Measurements from ENCODE around the gene RAPH1.

The RAPH1 gene

GRCh38 chr2:203361922-203362321 lies 173.2 kb downstream of the RAPH1 start:
- H2AK5ac ChIP-seq (ENCODE audit: low read length, severe bottlenecking), result no peak overlapping the region
- no peak overlapping the region for H2BK5ac ChIP-seq (ENCODE audit: low read depth, low read length, poor library complexity, severe bottlenecking)
- no peak overlapping the region for H3K4me3 ChIP-seq (ENCODE audit: insufficient read depth in 1 of 2, low read depth in 1 of 2, low read length in 2 of 2)
- no peak for DNase-seq
- H3K18ac ChIP-seq (ENCODE audit: low read depth in 1 of 2, low read length in 2 of 2), result no peak overlapping the region
- H3K4me1 ChIP-seq (ENCODE audit: control insufficient read depth, insufficient read depth, low read depth, low read length), result peaks cover 8% of the 10 kb centered on the region
- no peaks in the 10 kb centered on the region for H3K9me3 ChIP-seq (ENCODE audit: control insufficient read depth, low read length)
- H3K9ac ChIP-seq (ENCODE audit: low read length), result no peak overlapping the region
- H2AFZ ChIP-seq (ENCODE audit: low read depth, low read length), result no peak overlapping the region
- no peak overlapping the region for H3K4ac ChIP-seq (ENCODE audit: low read depth in 1 of 2, low read length in 2 of 2)
- peaks cover 2 to 5% of the 10 kb centered on the region in 2 experiments for H3K36me3 ChIP-seq (ENCODE audit: control insufficient read depth in 1 of 2, insufficient read depth in 2 of 2, low read depth in 1 of 2, low read length in 2 of 2)
- peaks cover 17% of the 10 kb centered on the region for H3K79me1 ChIP-seq (replicated peaks; ENCODE audit: low read length, poor library complexity, severe bottlenecking)
- no peak overlapping the region for H3K23ac ChIP-seq (ENCODE audit: low read length in 2 of 2)
- H4K91ac ChIP-seq (ENCODE audit: low read length), result no peak overlapping the region
- H2BK15ac ChIP-seq (ENCODE audit: low read depth, poor library complexity, severe bottlenecking), result no peak overlapping the region
- H4K8ac ChIP-seq (ENCODE audit: low read length), result no peak overlapping the region
- H3K27me3 ChIP-seq (ENCODE audit: control insufficient read depth in 1 of 2, insufficient read depth in 1 of 2, low read length in 2 of 2), result no peaks in the 10 kb centered on the region
- no peak overlapping the region for H3K27ac ChIP-seq (ENCODE audit: low read length, poor library complexity, severe bottlenecking)
- H3K14ac ChIP-seq (ENCODE audit: low read length in 2 of 2), result no peak overlapping the region
- no peak overlapping the region for H2BK12ac ChIP-seq (ENCODE audit: low read length in 2 of 2)
- no peak overlapping the region for H2BK120ac ChIP-seq (ENCODE audit: low read depth, low read length)
- H3K4me2 ChIP-seq (ENCODE audit: low read length, poor library complexity, severe bottlenecking), result no peak overlapping the region

- H4K8ac ChIP-seq (ENCODE audit: low read length), result no peak overlapping the region
- no peak overlapping the region for H3K23ac ChIP-seq (ENCODE audit: low read length in 2 of 2)
- no peak overlapping the region for H2AK5ac ChIP-seq (ENCODE audit: low read length, severe bottlenecking)
- H3K9me3 ChIP-seq (ENCODE audit: control insufficient read depth, low read length), result no peaks in the 10 kb centered on the region
- H3K36me3 ChIP-seq (ENCODE audit: control insufficient read depth in 1 of 2, insufficient read depth in 2 of 2, low read depth in 1 of 2, low read length in 2 of 2), result peaks cover 2 to 3% of the 10 kb centered on the region in 2 experiments
- H3K4ac ChIP-seq (ENCODE audit: low read depth in 1 of 2, low read length in 2 of 2), result no peak overlapping the region
- H3K27ac ChIP-seq (ENCODE audit: low read length, poor library complexity, severe bottlenecking), result no peak overlapping the region
- H2BK12ac ChIP-seq (ENCODE audit: low read length in 2 of 2), result no peak overlapping the region
- no peak for DNase-seq
- peaks cover 8% of the 10 kb centered on the region for H3K4me1 ChIP-seq (ENCODE audit: control insufficient read depth, insufficient read depth, low read depth, low read length)
- H3K4me3 ChIP-seq (ENCODE audit: insufficient read depth in 1 of 2, low read depth in 1 of 2, low read length in 2 of 2), result no peak overlapping the region
- H2AFZ ChIP-seq (ENCODE audit: low read depth, low read length), result no peak overlapping the region
- no peak overlapping the region for H3K18ac ChIP-seq (ENCODE audit: low read depth in 1 of 2, low read length in 2 of 2)
- 92% methylated on average over 2 of the region's 2 CpGs for WGBS
- no peak overlapping the region for H3K4me2 ChIP-seq (ENCODE audit: low read length, poor library complexity, severe bottlenecking)
- H3K27me3 ChIP-seq (ENCODE audit: control insufficient read depth in 1 of 2, insufficient read depth in 1 of 2, low read length in 2 of 2), result no peaks in the 10 kb centered on the region
- peaks cover 16% of the 10 kb centered on the region for H3K79me1 ChIP-seq (replicated peaks; ENCODE audit: low read length, poor library complexity, severe bottlenecking)
- no peak overlapping the region for H3K9ac ChIP-seq (ENCODE audit: low read length)
- H2BK5ac ChIP-seq (ENCODE audit: low read depth, low read length, poor library complexity, severe bottlenecking), result no peak overlapping the region
- H2BK120ac ChIP-seq (ENCODE audit: low read depth, low read length), result no peak overlapping the region
- no peak overlapping the region for H4K91ac ChIP-seq (ENCODE audit: low read length)
- no peak overlapping the region for H3K14ac ChIP-seq (ENCODE audit: low read length in 2 of 2)
- no peak overlapping the region for H2BK15ac ChIP-seq (ENCODE audit: low read depth, poor library complexity, severe bottlenecking)
Measured at GRCh38 chr2:203361495-203361894, 173.6 kb downstream of the RAPH1 start.

- Histone ChIP-seq H3K9ac (ENCODE audit: low read length) (no peak overlapping the region), H3K36me3 (ENCODE audit: control insufficient read depth in 1 of 2, insufficient read depth in 2 of 2, low read depth in 1 of 2, low read length in 2 of 2) (peaks cover 2 to 5% of the 10 kb centered on the region in 2 experiments), H3K4me2 (ENCODE audit: low read length, poor library complexity, severe bottlenecking) (no peak overlapping the region), H2AK5ac (ENCODE audit: low read length, severe bottlenecking) (no peak overlapping the region), H2BK12ac (ENCODE audit: low read length in 2 of 2) (no peak overlapping the region), H3K4me1 (ENCODE audit: control insufficient read depth, insufficient read depth, low read depth, low read length) (peaks cover 8% of the 10 kb centered on the region), H3K4ac (ENCODE audit: low read depth in 1 of 2, low read length in 2 of 2) (no peak overlapping the region), H2AFZ (ENCODE audit: low read depth, low read length) (no peak overlapping the region), H3K4me3 (ENCODE audit: insufficient read depth in 1 of 2, low read depth in 1 of 2, low read length in 2 of 2) (no peak overlapping the region), H4K91ac (ENCODE audit: low read length) (no peak overlapping the region), H2BK15ac (ENCODE audit: low read depth, poor library complexity, severe bottlenecking) (no peak overlapping the region), H3K79me1 (replicated peaks; ENCODE audit: low read length, poor library complexity, severe bottlenecking) (peaks cover 17% of the 10 kb centered on the region), H3K27me3 (ENCODE audit: control insufficient read depth in 1 of 2, insufficient read depth in 1 of 2, low read length in 2 of 2) (no peaks in the 10 kb centered on the region), H3K23ac (ENCODE audit: low read length in 2 of 2) (no peak overlapping the region), H3K9me3 (ENCODE audit: control insufficient read depth, low read length) (no peaks in the 10 kb centered on the region), H3K18ac (ENCODE audit: low read depth in 1 of 2, low read length in 2 of 2) (no peak overlapping the region), H2BK120ac (ENCODE audit: low read depth, low read length) (no peak overlapping the region), H3K27ac (ENCODE audit: low read length, poor library complexity, severe bottlenecking) (no peak overlapping the region), H4K8ac (ENCODE audit: low read length) (no peak overlapping the region), H3K14ac (ENCODE audit: low read length in 2 of 2) (no peak overlapping the region), H2BK5ac (ENCODE audit: low read depth, low read length, poor library complexity, severe bottlenecking) (no peak overlapping the region)
- DNase-seq, result no peak
- 93% methylated on average over 3 of the region's 3 CpGs for WGBS
Measured at GRCh38 chr2:203360833-203361430, 174.2 kb downstream of the RAPH1 start.

- Histone ChIP-seq H3K36me3 (ENCODE audit: control insufficient read depth in 1 of 2, insufficient read depth in 2 of 2, low read depth in 1 of 2, low read length in 2 of 2) (peaks cover 8 to 9% of the 10 kb centered on the region in 2 experiments), H3K79me1 (replicated peaks; ENCODE audit: low read length, poor library complexity, severe bottlenecking) (peaks cover 17% of the 10 kb centered on the region), H3K4me1 (ENCODE audit: control insufficient read depth, insufficient read depth, low read depth, low read length) (peaks cover 8% of the 10 kb centered on the region), H3K9me3 (ENCODE audit: control insufficient read depth, low read length) (no peaks in the 10 kb centered on the region), H4K91ac (ENCODE audit: low read length) (no peak overlapping the region), H3K27ac (ENCODE audit: low read length, poor library complexity, severe bottlenecking) (no peak overlapping the region), H3K23ac (ENCODE audit: low read length in 2 of 2) (no peak overlapping the region), H3K4me3 (ENCODE audit: insufficient read depth in 1 of 2, low read depth in 1 of 2, low read length in 2 of 2) (no peak overlapping the region), H2AK5ac (ENCODE audit: low read length, severe bottlenecking) (no peak overlapping the region), H3K9ac (ENCODE audit: low read length) (no peak overlapping the region), H2BK120ac (ENCODE audit: low read depth, low read length) (no peak overlapping the region), H3K4ac (ENCODE audit: low read depth in 1 of 2, low read length in 2 of 2) (no peak overlapping the region), H4K8ac (ENCODE audit: low read length) (no peak overlapping the region), H3K4me2 (ENCODE audit: low read length, poor library complexity, severe bottlenecking) (no peak overlapping the region), H3K14ac (ENCODE audit: low read length in 2 of 2) (no peak overlapping the region), H3K18ac (ENCODE audit: low read depth in 1 of 2, low read length in 2 of 2) (no peak overlapping the region), H2BK5ac (ENCODE audit: low read depth, low read length, poor library complexity, severe bottlenecking) (no peak overlapping the region), H2BK12ac (ENCODE audit: low read length in 2 of 2) (no peak overlapping the region), H2BK15ac (ENCODE audit: low read depth, poor library complexity, severe bottlenecking) (no peak overlapping the region), H2AFZ (ENCODE audit: low read depth, low read length) (no peak overlapping the region), H3K27me3 (ENCODE audit: control insufficient read depth in 1 of 2, insufficient read depth in 1 of 2, low read length in 2 of 2) (no peaks in the 10 kb centered on the region)
- no peak for DNase-seq
- 100% methylated on average over 1 of the region's 1 CpG for WGBS
Measured at GRCh38 chr2:203359450-203359849, 175.7 kb downstream of the RAPH1 start.
